NB4 (cell line): ENCODE measurements around the gene SOX6.

Experiments used
- DNase-seq: peaks from one replicate; pipeline ENCODE4 v3.0.0; 2010; ENCODE audit warnings: low read depth
- H3K4me3 ChIP-seq: one replicate; pipeline ENCODE4 v1.5.1; 2011; ENCODE audit warnings: mild to moderate bottlenecking, low read depth, low read length, moderate library complexity
- MYC ChIP-seq: IDR thresholded peaks from 2 replicates; pipeline ENCODE4 v1.6.1; 2011; ENCODE audit warnings: low read depth, low read length
- POLR2A ChIP-seq: IDR thresholded peaks from 2 replicates; pipeline ENCODE4 v1.6.1; 2011; ENCODE audit warnings: mild to moderate bottlenecking; ENCODE audit not compliant: insufficient read length; ENCODE audit errors: extremely low read depth
- TF ChIP-seq, protein P1 (sequence below): IDR thresholded peaks from 2 replicates; pipeline ENCODE4 v1.6.1; 2011; ENCODE audit warnings: low read depth, low read length
- TF ChIP-seq, protein P2 (sequence below): IDR thresholded peaks from one replicate; pipeline ENCODE4 v1.5.1; 2012; ENCODE audit warnings: low read depth, low read length

Gene SOX6

DNA sequence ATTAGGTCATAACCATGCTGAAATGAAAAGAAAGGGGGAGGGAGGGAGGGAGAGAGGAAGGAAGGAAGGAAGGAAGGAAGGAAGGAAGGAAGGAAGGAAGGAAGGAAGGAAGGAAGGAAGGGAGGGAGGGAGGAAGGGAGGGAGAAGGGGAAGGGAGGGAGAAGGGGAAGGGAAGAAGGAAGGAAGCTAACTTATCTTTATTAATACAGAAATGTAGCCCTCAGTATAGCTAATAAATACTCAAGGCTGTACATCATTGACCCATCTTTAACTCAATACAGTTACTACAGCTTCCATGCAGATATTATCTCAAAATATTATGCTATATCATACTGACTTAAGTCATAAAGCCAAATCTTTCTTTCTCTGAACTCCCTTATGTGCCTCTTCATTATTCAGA, 17.4 kb upstream of the SOX6 start:
- no peak overlapping the region for H3K4me3 ChIP-seq
- no peak for DNase-seq
- TF ChIP-seq MYC (no peak), POLR2A (no peak)
- TF ChIP-seq, protein P1, sequence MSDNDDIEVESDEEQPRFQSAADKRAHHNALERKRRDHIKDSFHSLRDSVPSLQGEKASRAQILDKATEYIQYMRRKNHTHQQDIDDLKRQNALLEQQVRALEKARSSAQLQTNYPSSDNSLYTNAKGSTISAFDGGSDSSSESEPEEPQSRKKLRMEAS: no peak
- TF ChIP-seq, protein P2, sequence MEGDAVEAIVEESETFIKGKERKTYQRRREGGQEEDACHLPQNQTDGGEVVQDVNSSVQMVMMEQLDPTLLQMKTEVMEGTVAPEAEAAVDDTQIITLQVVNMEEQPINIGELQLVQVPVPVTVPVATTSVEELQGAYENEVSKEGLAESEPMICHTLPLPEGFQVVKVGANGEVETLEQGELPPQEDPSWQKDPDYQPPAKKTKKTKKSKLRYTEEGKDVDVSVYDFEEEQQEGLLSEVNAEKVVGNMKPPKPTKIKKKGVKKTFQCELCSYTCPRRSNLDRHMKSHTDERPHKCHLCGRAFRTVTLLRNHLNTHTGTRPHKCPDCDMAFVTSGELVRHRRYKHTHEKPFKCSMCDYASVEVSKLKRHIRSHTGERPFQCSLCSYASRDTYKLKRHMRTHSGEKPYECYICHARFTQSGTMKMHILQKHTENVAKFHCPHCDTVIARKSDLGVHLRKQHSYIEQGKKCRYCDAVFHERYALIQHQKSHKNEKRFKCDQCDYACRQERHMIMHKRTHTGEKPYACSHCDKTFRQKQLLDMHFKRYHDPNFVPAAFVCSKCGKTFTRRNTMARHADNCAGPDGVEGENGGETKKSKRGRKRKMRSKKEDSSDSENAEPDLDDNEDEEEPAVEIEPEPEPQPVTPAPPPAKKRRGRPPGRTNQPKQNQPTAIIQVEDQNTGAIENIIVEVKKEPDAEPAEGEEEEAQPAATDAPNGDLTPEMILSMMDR: no peak

DNA sequence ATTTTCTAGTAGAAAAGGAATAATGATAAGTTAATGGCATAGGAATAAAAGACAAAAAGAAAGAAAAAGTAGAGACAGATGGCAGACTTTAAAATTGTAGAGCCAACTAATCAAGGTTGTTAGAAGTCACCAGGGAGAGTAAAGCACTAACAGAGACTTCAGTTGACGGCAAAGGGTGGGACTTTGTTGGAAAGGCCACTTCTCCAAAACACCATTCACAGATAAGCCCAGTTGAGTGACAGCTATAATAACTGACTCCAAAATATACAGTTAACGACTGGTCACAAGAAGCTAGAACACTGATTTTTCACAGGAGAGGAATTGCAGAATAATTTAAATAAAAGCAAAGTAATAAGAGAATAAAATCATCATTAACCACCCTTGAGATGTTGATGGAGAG, 16.0 kb upstream of the SOX6 start:
- TF ChIP-seq, protein P2: no peak
- no peak for DNase-seq
- H3K4me3 ChIP-seq: no peak overlapping the region

DNA sequence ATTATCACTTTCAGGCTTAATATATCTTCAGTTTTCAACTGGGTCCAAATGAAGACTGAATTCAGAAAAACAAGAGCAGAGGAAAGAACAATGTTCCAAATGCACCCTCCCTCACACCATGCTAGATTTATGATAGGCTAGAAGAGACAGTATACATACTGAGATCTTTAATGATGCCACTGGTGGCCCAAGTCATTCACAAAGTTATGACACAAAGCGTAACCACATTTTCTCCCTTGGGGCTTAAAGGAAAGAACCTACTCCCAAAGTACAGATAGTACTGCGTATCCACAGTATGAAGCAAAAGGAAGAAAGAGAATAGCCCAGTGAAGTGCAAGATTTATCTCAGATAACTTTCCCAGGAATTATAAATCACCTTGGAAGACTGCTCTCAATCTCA, 10.9 kb upstream of the SOX6 start:
- TF ChIP-seq, protein P2: no peak
- TF ChIP-seq, protein P1: no peak
- TF ChIP-seq MYC (no peak), POLR2A (no peak)
- H3K4me3 ChIP-seq: no peak overlapping the region
- peak; percentile 8 for DNase-seq

DNA sequence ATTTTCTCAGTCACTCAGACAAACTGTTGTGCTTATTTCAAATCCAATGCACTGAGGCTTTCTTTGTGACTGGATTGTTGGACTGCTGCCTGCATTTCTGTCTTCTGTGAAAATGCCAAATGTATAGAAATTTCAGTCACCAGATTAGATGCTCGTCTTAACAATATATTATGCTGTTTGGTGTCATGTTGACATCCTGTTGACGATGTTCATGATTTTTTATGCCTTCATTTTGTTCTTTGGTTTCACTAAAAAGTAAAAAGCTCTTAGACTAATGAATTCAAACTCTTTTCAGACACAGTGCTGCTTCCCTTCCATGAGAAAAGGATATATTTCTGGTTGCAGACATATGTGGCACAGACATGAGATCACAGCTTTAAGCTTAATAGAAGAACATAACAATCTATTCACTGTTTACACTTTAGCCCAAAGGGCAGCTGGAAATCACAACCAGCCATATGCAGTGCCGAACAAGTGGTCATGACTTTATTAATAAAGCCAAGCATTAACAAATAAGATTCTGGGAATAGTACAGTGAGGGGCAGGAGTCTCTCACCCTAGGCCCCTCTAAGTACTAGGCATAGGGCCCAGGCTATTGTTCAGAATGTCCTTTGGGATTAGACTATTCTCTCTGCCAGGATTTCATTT, 9.4 kb upstream of the SOX6 start:
- no peak for DNase-seq
- H3K4me3 ChIP-seq: no peak overlapping the region
- TF ChIP-seq, protein P1: no peak
- TF ChIP-seq, protein P2: no peak
- TF ChIP-seq MYC: no peak
- no peak for TF ChIP-seq POLR2A

DNA sequence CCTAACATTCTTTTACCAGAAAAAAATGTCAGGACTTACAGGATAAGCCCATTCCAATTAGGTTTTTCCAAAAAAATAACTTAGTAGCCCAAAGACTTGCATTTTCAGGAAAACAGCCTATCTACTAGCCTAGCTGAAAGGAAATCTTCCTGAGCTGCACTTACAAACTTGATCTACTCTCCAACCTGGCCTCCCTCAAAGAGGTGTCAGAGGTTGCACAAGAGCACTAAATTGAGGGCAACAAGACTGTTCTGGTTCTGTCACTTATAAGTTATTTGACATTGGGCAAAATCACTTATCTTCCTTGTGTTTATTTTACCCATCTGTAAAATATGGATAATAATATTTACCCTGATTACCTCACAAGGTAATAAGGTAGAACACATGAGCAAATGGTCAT, 7.9 kb upstream of the SOX6 start:
- no peak for DNase-seq
- TF ChIP-seq, protein P1: no peak
- TF ChIP-seq POLR2A: no peak
- TF ChIP-seq, protein P2: no peak
- H3K4me3 ChIP-seq: no peak overlapping the region

DNA sequence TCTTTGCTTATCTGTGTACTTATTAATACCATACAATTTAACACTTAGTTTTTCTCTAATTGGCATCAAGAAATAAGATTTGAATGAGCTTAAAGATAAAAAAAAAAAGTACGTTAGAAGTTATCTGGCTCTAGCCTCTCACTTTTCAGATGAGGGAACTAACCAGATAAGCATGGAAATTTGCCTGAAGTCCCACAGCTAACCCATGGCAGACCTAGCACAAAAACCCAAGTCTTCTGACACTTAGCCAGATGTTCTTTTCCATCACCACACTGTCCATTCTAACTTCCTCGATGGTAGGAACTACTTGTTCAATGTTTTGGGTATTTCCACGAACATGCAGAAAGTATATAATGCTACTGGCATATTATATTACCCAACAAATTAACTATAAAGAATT, 7.4 kb upstream of the SOX6 start:
- no peak overlapping the region for H3K4me3 ChIP-seq
- DNase-seq: no peak
- no peak for TF ChIP-seq MYC
- TF ChIP-seq, protein P2: no peak
- TF ChIP-seq, protein P1: no peak
- no peak for TF ChIP-seq POLR2A
